Panc1 (cell line): ENCODE data around the gene FGD5. TPM values are rescaled to one million over a fixed set of nuclear protein-coding genes. Genes with fewer than 3 reads are reported as not detected.

Experiments used
- ATAC-seq: fragments of 200-7000 bp; cut with Tn5 transposase; 2 replicates; pipeline ENCODE4 v1.9.1; 2020; ENCODE audit warnings: mild to moderate bottlenecking, moderate library complexity
- BruUV-seq: library from RNA; stranded (reverse); fragments of 400-500 nt; replicated peaks from 2 replicates; lab custom pipeline; 2021; lab: Mats Ljungman, UMichigan
- CTCF ChIA-PET: fragments of 300-600 bp; sonication (Branson Sonifier 250); formaldehyde crosslinking; loops from one replicate; lab custom pipeline; 2022; ENCODE audit warnings: antibody characterized with exemption; lab: Charles Lee
- POLR2A ChIA-PET: fragments of 300-600 bp; sonication (Branson Sonifier 250); formaldehyde crosslinking; loops from one replicate; lab custom pipeline; 2022; ENCODE audit warnings: antibody characterized with exemption; lab: Charles Lee
- DNase-seq: peaks from one replicate; pipeline ENCODE4 v3.0.0-alpha.2; 2010; ENCODE audit warnings: low read depth, low spot score
- H3K27ac ChIP-seq: 2 replicates; pipeline ENCODE4 v1.5.1; 2011; ENCODE audit warnings: mild to moderate bottlenecking, low read length, inconsistent platforms
- H3K27me3 ChIP-seq: fragments of 200-500 bp; sonication (Bioruptor generic); 2 replicates; pipeline ENCODE4 v1.6.0; 2014; ENCODE audit warnings: low read length, inconsistent platforms; ENCODE audit not compliant: control insufficient read depth, insufficient read depth
- H3K36me3 ChIP-seq: fragments of 200-500 bp; sonication (Bioruptor generic); 2 replicates; pipeline ENCODE4 v1.5.1; 2014; ENCODE audit warnings: inconsistent platforms, mild to moderate bottlenecking, low read length, moderate library complexity; ENCODE audit not compliant: control insufficient read depth, insufficient read depth
- H3K4me1 ChIP-seq: 2 replicates; pipeline ENCODE4 v1.5.1; 2011; ENCODE audit warnings: inconsistent platforms, mild to moderate bottlenecking, low read length, moderate library complexity; ENCODE audit not compliant: control insufficient read depth, insufficient read depth
- H3K4me3 ChIP-seq, 2 experiments: 2 replicates each; pipeline ENCODE4 v1.5.1; 2011 to 2012; ENCODE audit warnings: low read depth in 2 of 2, low read length in 2 of 2, mild to moderate bottlenecking in 2 of 2, inconsistent platforms in 1 of 2, moderate library complexity in 1 of 2
- H3K9me3 ChIP-seq: fragments of 200-500 bp; sonication (Bioruptor generic); 2 replicates; pipeline ENCODE4 v1.5.1; 2014; ENCODE audit warnings: low read depth, mild to moderate bottlenecking, inconsistent platforms, low read length, moderate library complexity; ENCODE audit not compliant: control insufficient read depth, insufficient read depth
- POLR2AphosphoS5 ChIP-seq: IDR thresholded peaks from 2 replicates; pipeline ENCODE4 v1.6.1; 2012; ENCODE audit warnings: mild to moderate bottlenecking, low read depth, low read length, moderate library complexity
- REST ChIP-seq, 2 experiments: IDR thresholded peaks; 2 replicates each; pipeline ENCODE4 v1.6.1; 2011 to 2012; ENCODE audit warnings: low read depth in 2 of 2, control low read depth in 1 of 2, low read length in 1 of 2, mild to moderate bottlenecking in 1 of 2, moderate library complexity in 1 of 2; ENCODE audit not compliant: insufficient read depth in 1 of 2
- SIN3A ChIP-seq: IDR thresholded peaks from 2 replicates; pipeline ENCODE4 v1.6.1; 2012; ENCODE audit warnings: low read depth, mild to moderate bottlenecking, low read length, moderate library complexity, borderline replicate concordance; ENCODE audit not compliant: insufficient read depth
- TCF7L2 ChIP-seq: IDR thresholded peaks from 2 replicates; pipeline ENCODE4 v1.6.1; 2011; ENCODE audit warnings: mild to moderate bottlenecking, low read depth, low read length, inconsistent platforms
- in situ Hi-C: cut with HindIII; loops from 2 replicates; pipeline ENCODE4 v1.10.0; 2016; ENCODE audit warnings: low sequenced_read_pairs, low pct_unique_long_range_greater_than_20kb
- intact Hi-C: fragments of 100-400 bp; cut with micrococcal nuclease; formaldehyde crosslinking; loops from one replicate; pipeline ENCODE4 v1.10.0; 2022; ENCODE audit not compliant: unreplicated experiment
- total RNA-seq: library from RNA; stranded (reverse); gene quantifications from one replicate; pipeline ENCODE4 v1.2.1, GENCODE V29; 2021; ENCODE audit not compliant: unreplicated experiment
- TF ChIP-seq, protein P1 (sequence below): fragments of 450-650 bp; IDR thresholded peaks from 2 replicates; pipeline ENCODE4 v1.5.1; 2017; ENCODE audit warnings: mild to moderate bottlenecking

FGD5 gene
- total RNA-seq, 1 experiment from 2014 or later, result 0.77 TPM

- in situ Hi-C loops, result no loop called here
- H3K36me3 ChIP-seq, result no peaks in the 10 kb centered on the region
- DNase-seq, result no peak
- no peak overlapping the region for H3K27ac ChIP-seq
- ATAC-seq, result no peak
- ChIA-PET POLR2A (no interaction called here), CTCF (no interaction called here)
- no peaks in the 10 kb centered on the region for H3K4me1 ChIP-seq
- H3K4me3 ChIP-seq, result no peak overlapping the region
- intact Hi-C loops, result no loop called here
- peaks cover 2% of the 10 kb centered on the region; the same call in 1 of the 2 replicates for H3K27me3 ChIP-seq
- no TSS peak for BruUV-seq
- no peak for TF ChIP-seq REST (IDR thresholded peaks at IDR 0.05; ENCODE audit: insufficient read depth in 1 of 2, low read depth in 2 of 2, low read length in 1 of 2)
- no peaks in the 10 kb centered on the region for H3K9me3 ChIP-seq
These were observed 23.5 kb downstream of the FGD5 start for GRCh38 chr3:14842277-14842676.

DNA sequence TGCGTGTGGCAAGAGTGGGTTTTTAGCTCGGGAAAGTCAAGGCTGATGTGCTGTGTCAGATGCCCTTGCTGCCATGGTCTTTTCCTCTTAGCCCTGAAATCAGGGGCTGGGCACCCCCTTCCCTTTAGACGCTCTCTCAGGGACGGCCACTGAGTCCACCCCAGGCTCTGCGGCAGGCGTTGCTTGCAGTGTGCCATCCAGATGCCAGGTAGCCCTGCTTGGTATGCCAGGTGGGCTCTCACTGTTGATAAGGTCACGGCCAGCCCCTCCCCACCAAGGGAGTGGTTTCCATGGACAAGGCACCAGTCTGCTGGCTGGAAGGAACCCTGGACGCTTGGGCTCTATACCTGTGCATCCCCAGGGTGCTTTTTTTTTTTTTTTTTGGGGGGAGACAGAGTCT lies 24.6 kb downstream of the FGD5 start:
- no peak overlapping the region for H3K4me3 ChIP-seq
- ChIA-PET POLR2A (no interaction called here), CTCF (no interaction called here)
- H3K4me1 ChIP-seq, result no peaks in the 10 kb centered on the region
- peaks cover 2% of the 10 kb centered on the region; the same call in 1 of the 2 replicates for H3K27me3 ChIP-seq
- no peak overlapping the region for H3K27ac ChIP-seq
- H3K9me3 ChIP-seq, result no peaks in the 10 kb centered on the region
- intact Hi-C loops, result no loop called here
- no TSS peak for BruUV-seq
- H3K36me3 ChIP-seq, result no peaks in the 10 kb centered on the region
- TF ChIP-seq, protein P1, sequence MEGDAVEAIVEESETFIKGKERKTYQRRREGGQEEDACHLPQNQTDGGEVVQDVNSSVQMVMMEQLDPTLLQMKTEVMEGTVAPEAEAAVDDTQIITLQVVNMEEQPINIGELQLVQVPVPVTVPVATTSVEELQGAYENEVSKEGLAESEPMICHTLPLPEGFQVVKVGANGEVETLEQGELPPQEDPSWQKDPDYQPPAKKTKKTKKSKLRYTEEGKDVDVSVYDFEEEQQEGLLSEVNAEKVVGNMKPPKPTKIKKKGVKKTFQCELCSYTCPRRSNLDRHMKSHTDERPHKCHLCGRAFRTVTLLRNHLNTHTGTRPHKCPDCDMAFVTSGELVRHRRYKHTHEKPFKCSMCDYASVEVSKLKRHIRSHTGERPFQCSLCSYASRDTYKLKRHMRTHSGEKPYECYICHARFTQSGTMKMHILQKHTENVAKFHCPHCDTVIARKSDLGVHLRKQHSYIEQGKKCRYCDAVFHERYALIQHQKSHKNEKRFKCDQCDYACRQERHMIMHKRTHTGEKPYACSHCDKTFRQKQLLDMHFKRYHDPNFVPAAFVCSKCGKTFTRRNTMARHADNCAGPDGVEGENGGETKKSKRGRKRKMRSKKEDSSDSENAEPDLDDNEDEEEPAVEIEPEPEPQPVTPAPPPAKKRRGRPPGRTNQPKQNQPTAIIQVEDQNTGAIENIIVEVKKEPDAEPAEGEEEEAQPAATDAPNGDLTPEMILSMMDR, result no peak
- TF ChIP-seq POLR2AphosphoS5 (no peak), REST (IDR thresholded peaks at IDR 0.05; ENCODE audit: insufficient read depth in 1 of 2, low read depth in 2 of 2, low read length in 1 of 2) (no peak), TCF7L2 (no peak), SIN3A (no peak)
- in situ Hi-C loops, result no loop called here
- no peak for DNase-seq
- no peak for ATAC-seq
